GM12878 (cell line): ENCODE results near the gene C17orf107. TPM values are rescaled to one million over a fixed set of nuclear protein-coding genes. Genes with fewer than 3 reads are reported as not detected.

Source experiments
- HCFC1 ChIP-seq: fragments of 150-350 bp; IDR thresholded peaks from 2 replicates; pipeline ENCODE4 v1.6.1; 2014; ENCODE audit warnings: low read length
- MEF2A ChIP-seq: IDR thresholded peaks from 2 replicates; pipeline ENCODE4 v1.6.1; 2011; ENCODE audit warnings: low read depth, mild to moderate bottlenecking, low read length, moderate library complexity; ENCODE audit not compliant: insufficient read depth
- MTA2 ChIP-seq: fragments of 450-650 bp; IDR thresholded peaks from 2 replicates; pipeline ENCODE4 v1.6.1; 2016; ENCODE audit warnings: low read depth, mild to moderate bottlenecking, moderate library complexity
- RCOR1 ChIP-seq: conservative IDR thresholded peaks from 2 replicates; pipeline ENCODE4 v1.6.1; 2012; ENCODE audit warnings: low read depth, low read length, improper control_type of control experiment
- RELA ChIP-seq: fragments of 450-650 bp; IDR thresholded peaks from 2 replicates; pipeline ENCODE4 v1.8.0; 2014; ENCODE audit warnings: borderline replicate concordance; ENCODE audit not compliant: partially characterized antibody
- SMAD1 ChIP-seq: fragments of 450-650 bp; IDR thresholded peaks from 2 replicates; pipeline ENCODE4 v1.6.1; 2018; ENCODE audit warnings: mild to moderate bottlenecking, low read depth; ENCODE audit not compliant: partially characterized antibody
- WRNIP1 ChIP-seq: IDR thresholded peaks from 2 replicates; pipeline ENCODE4 v1.6.1; 2011; ENCODE audit warnings: low read depth, low read length, improper control_type of control experiment, borderline replicate concordance
- ZBTB40 ChIP-seq: fragments of 450-650 bp; IDR thresholded peaks from 2 replicates; pipeline ENCODE4 v1.6.1; 2016; ENCODE audit warnings: mild to moderate bottlenecking, moderate library complexity, borderline replicate concordance
- polyA plus RNA-seq, 11 experiments: library from polyadenylated mRNA; depleted of rRNA in 4 of 11; unstranded in 6 of 11; stranded (reverse) in 5 of 11; fragments of >200 nt; fragmentation: Nextera tagmentation in 4 of 11; fragmentation: Illumina TruSeq in 1 of 11; extraction: Ambion mirVana in 4 of 11; extraction: Trizol in 1 of 11; gene quantifications; 1 replicate in 1 of 11; 2 replicates in 10 of 11; pipeline versions ENCODE4 v1.2.1 to v1.2.3, GENCODE V29; 2011 to 2016; ENCODE audit warnings: inconsistent platforms in 2 of 11, missing spikeins in 2 of 11, low read depth in 1 of 11
- total RNA-seq, 4 experiments: library from RNA; depleted of rRNA in 3 of 4; stranded (reverse); fragments of >200 nt in 3 of 4; fragmentation: Illumina TruSeq in 1 of 4; extraction: Trizol in 1 of 4; gene quantifications; 2 replicates each; pipeline versions ENCODE4 v1.2.1 to v1.2.3, GENCODE V29; 2013 to 2021

The C17orf107 gene
- total and polyA plus RNA-seq, 10 of the 15 experiments (the other 5 are each of a cell fraction or from before 2014, with no cell fraction given), result 0.05 to 0.46 (median 0.11) TPM; not detected in 3

- TF ChIP-seq RELA (no peak), SMAD1 (no peak), MTA2 (no peak), MEF2A (no peak), HCFC1 (no peak), WRNIP1 (no peak), RCOR1 (no peak), ZBTB40 (no peak)
These were observed 6.1 kb upstream of the C17orf107 start (continued) for GRCh38 chr17:4893272-4893671.
